ENCODE data around the gene PRKCA. TPM values are rescaled to one million over a fixed set of nuclear protein-coding genes. Genes with fewer than 3 reads are reported as not detected.
A peak's percentile ranks its signal among the peaks of the same experiment; 100 is the strongest.
"Not testable (repeated sequence)": the region's sequence is repeated elsewhere in the genome, so short reads cannot be mapped to it uniquely, and the experiment has no call there.

The PRKCA gene
- total RNA-seq, 2 experiments from 2014 or later = 78.4 to 79.7 TPM

DNA sequence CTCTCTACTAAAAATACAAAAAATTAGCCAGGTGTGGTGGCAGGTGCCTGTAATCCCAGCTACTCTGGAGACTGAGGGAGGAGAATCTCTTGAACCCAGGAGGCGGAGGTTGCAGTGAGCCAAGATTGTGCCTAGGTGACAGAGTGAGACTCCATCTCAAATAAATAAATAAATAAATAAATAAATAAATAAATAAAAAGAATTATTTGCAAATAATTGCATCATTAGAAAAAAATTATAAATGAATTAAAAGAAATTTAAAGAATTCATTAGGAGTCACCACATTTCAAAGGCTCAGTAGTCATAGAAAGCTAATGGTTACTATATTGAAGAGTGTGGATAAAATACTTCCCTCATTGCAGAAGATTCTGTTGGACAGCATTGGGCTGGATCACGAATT, 322.2 kb downstream of the PRKCA start:
- intact Hi-C loops (cut with micrococcal nuclease) = loop anchor here (2.0 kb wide), 1 partner anchor 370 kb away; no protein-coding TSS in a partner anchor
- H3K36me3 Mint-ChIP-seq (ENCODE audit: low read depth); H3K9me3 Mint-ChIP-seq; DNase-seq; CTCF ChIA-PET; H3K4me3 Mint-ChIP-seq; H3K27me3 Mint-ChIP-seq (ENCODE audit: low read depth); H3K27ac Mint-ChIP-seq: not testable (repeated sequence)
- H3K4me1 Mint-ChIP-seq (ENCODE audit: low read depth) = peaks cover 47% of the 10 kb centered on the region

DNA sequence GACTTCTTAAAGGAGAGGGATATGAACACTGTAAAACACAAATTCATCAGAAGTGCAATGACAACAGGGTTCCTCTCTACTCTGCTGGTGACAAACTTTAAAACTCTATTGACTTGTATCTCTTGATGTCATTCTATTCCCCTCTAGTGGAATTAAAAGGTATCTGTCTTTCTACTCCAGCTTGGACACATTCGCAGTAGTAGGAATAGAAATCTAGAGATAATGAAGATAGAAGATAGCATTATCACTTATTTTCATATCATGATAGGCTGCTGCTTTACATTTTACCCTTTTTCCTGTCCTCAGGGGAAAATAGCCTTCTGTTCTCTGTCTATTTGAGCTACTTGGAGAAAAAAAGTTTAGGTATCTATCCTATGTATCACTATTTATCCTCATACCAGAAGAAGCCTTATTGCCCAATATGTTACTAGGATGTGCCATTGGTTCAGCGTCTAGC, 322.9 kb downstream of the PRKCA start:
- Mint-ChIP-seq H3K27ac (no peak overlapping the region), H3K9me3 (no peaks in the 10 kb centered on the region), H3K36me3 (ENCODE audit: low read depth) (peaks cover 2% of the 10 kb centered on the region), H3K4me3 (no peak overlapping the region), H3K27me3 (ENCODE audit: low read depth) (no peaks in the 10 kb centered on the region), H3K4me1 (ENCODE audit: low read depth) (peaks cover 47% of the 10 kb centered on the region)
- intact Hi-C loops (cut with micrococcal nuclease) = loop anchor here (2.0 kb wide), 1 partner anchor 371 kb away; no protein-coding TSS in a partner anchor
- no peak for DNase-seq
- CTCF ChIA-PET = interaction anchor here (0.6 kb wide), 1 partner anchor 9 kb away, joined by 3 read pairs; no protein-coding TSS in a partner anchor

- H3K36me3 Mint-ChIP-seq (ENCODE audit: low read depth) = no peaks in the 10 kb centered on the region
- CTCF ChIA-PET = interaction anchor here (0.6 kb wide), 1 partner anchor 327 kb away, joined by 3 read pairs; no protein-coding TSS in a partner anchor
- intact Hi-C loops (cut with micrococcal nuclease) = no loop called here
- no peak overlapping the region for H3K4me3 Mint-ChIP-seq
- H3K9me3 Mint-ChIP-seq = no peaks in the 10 kb centered on the region
- no peaks in the 10 kb centered on the region for H3K27me3 Mint-ChIP-seq (ENCODE audit: low read depth)
- no peak overlapping the region for H3K27ac Mint-ChIP-seq
- no peak for DNase-seq
- H3K4me1 Mint-ChIP-seq (ENCODE audit: low read depth) = peaks cover 49% of the 10 kb centered on the region
These were observed 325.6 kb downstream of the PRKCA start for GRCh38 chr17:66627985-66628384.

GRCh38 chr17:66629762-66630161, 327.3 kb downstream of the PRKCA start:
- Mint-ChIP-seq H3K4me1 (ENCODE audit: low read depth) (peaks cover 54% of the 10 kb centered on the region), H3K9me3 (no peaks in the 10 kb centered on the region), H3K27me3 (ENCODE audit: low read depth) (no peaks in the 10 kb centered on the region), H3K36me3 (ENCODE audit: low read depth) (peaks cover under 1% of the 10 kb centered on the region), H3K4me3 (no peak overlapping the region), H3K27ac (no peak overlapping the region)
- intact Hi-C loops (cut with micrococcal nuclease) = loop anchor here (5.0 to 10.0 kb wide), 2 partner anchors 55 to 427 kb away; no protein-coding TSS in a partner anchor
- CTCF ChIA-PET = no interaction called here
- no peak for DNase-seq

GRCh38 chr17:66630379-66630778, 328.0 kb downstream of the PRKCA start:
- CTCF ChIA-PET = no interaction called here

DNA sequence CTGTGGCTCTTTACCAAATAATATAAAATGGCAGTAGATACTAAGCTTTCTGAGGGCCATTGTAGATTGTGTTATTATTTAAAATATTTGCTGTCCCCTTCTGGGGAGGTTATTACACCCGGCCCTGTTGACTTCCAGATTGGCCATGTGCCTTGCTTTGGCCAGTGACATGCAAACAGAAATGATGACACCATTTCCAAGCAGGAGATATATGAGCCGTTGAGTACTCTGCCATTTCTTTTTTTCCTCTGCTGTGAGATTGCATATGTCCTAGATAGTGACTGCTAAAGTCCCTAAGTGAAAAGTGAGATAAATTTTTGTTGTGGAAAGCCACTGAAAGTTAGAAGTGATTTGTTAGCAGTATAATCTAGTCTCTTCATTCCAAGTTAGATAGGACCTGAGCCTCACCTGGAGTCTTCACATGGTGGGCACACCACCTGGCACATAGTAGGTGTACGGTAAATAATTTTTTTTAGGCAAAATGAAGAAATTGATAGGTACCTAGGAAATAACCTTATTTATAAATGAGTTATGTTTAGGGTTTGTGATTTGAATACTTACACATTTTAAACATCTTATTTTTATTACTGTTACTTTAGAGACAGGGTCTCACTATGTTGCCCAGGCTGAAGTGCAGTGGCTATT, 328.5 kb downstream of the PRKCA start:
- DNase-seq = no peak
- no peaks in the 10 kb centered on the region for H3K27me3 Mint-ChIP-seq (ENCODE audit: low read depth)
- CTCF ChIA-PET = no interaction called here
- peaks cover 4% of the 10 kb centered on the region for H3K36me3 Mint-ChIP-seq (ENCODE audit: low read depth)
- peaks cover 57% of the 10 kb centered on the region for H3K4me1 Mint-ChIP-seq (ENCODE audit: low read depth)
- H3K9me3 Mint-ChIP-seq = no peaks in the 10 kb centered on the region
- H3K4me3 Mint-ChIP-seq = no peak overlapping the region
- intact Hi-C loops (cut with micrococcal nuclease) = loop anchor here (5.0 to 10.0 kb wide), 2 partner anchors 56 to 429 kb away; no protein-coding TSS in a partner anchor
- H3K27ac Mint-ChIP-seq = no peak overlapping the region

More at GRCh38 chr17:66630379-66630778, 328.0 kb downstream of the PRKCA start:
- H3K4me3 Mint-ChIP-seq = no peak overlapping the region
- H3K36me3 Mint-ChIP-seq (ENCODE audit: low read depth) = peaks cover 2% of the 10 kb centered on the region
- no peaks in the 10 kb centered on the region for H3K9me3 Mint-ChIP-seq
- H3K27me3 Mint-ChIP-seq (ENCODE audit: low read depth) = no peaks in the 10 kb centered on the region
- peaks cover 55% of the 10 kb centered on the region for H3K4me1 Mint-ChIP-seq (ENCODE audit: low read depth)
- DNase-seq = no peak
- intact Hi-C loops (cut with micrococcal nuclease) = loop anchor here (5.0 to 10.0 kb wide), 2 partner anchors 56 to 428 kb away; no protein-coding TSS in a partner anchor
- no peak overlapping the region for H3K27ac Mint-ChIP-seq

GRCh38 chr17:66632731-66633130, 330.3 kb downstream of the PRKCA start:
- Mint-ChIP-seq H3K36me3 (ENCODE audit: low read depth) (peaks cover 4% of the 10 kb centered on the region), H3K4me3 (no peak overlapping the region), H3K9me3 (no peaks in the 10 kb centered on the region), H3K27ac (no peak overlapping the region), H3K27me3 (ENCODE audit: low read depth) (no peaks in the 10 kb centered on the region), H3K4me1 (ENCODE audit: low read depth) (peaks cover 58% of the 10 kb centered on the region)
- no peak for DNase-seq
- intact Hi-C loops (cut with micrococcal nuclease) = loop anchor here (1.0 to 10.0 kb wide), 8 partner anchors 35 to 430 kb away; no protein-coding TSS in a partner anchor
- CTCF ChIA-PET = interaction anchor here (0.6 kb wide), 1 partner anchor 407 kb away, joined by 3 read pairs; no protein-coding TSS in a partner anchor

DNA sequence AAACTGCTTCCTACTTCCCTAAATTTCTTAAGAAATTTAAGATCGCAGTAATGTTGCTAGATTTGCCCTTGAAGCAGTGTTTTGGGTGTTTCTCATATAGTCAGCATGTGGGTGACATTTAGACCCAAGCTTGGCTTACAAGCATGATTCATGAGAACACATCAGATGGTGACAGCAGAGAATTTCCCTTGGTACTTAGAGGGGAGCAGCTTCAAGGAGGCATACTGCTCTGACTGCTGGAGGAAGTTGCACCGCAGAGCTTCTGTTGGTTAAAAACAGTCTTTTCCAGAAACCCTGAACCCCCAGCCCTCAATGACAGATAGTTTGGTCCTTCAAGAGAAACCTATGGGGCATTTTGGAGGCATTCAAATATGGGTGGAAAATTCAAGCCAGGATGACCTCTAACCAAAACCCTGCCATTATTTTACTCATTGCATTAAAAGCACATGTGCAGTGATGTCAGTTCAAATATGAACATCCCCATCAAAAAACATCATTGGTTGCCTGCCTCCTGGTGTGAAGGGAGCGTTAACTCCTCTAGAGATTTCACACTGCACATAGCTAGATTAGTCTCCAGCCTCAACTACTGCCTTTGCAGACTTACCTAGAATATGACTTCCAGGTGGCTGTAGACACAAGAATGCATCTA, 331.0 kb downstream of the PRKCA start:
- H3K9me3 Mint-ChIP-seq = no peaks in the 10 kb centered on the region
- no peaks in the 10 kb centered on the region for H3K27me3 Mint-ChIP-seq (ENCODE audit: low read depth)
- peak overlapping the region; percentile 44 for H3K27ac Mint-ChIP-seq
- CTCF ChIA-PET = interaction anchor here (0.6 kb wide), 1 partner anchor 8 kb away, joined by 3 read pairs; no protein-coding TSS in a partner anchor
- peaks cover 62% of the 10 kb centered on the region for H3K4me1 Mint-ChIP-seq (ENCODE audit: low read depth)
- peak; percentile 78 for DNase-seq
- H3K36me3 Mint-ChIP-seq (ENCODE audit: low read depth) = peaks cover 4% of the 10 kb centered on the region
- intact Hi-C loops (cut with micrococcal nuclease) = loop anchor here (1.0 to 10.0 kb wide), 8 partner anchors 34 to 431 kb away; no protein-coding TSS in a partner anchor
- no peak overlapping the region for H3K4me3 Mint-ChIP-seq

- no peak overlapping the region for H3K4me3 Mint-ChIP-seq
- DNase-seq = no peak
- no peaks in the 10 kb centered on the region for H3K27me3 Mint-ChIP-seq (ENCODE audit: low read depth)
- peaks cover 61% of the 10 kb centered on the region for H3K4me1 Mint-ChIP-seq (ENCODE audit: low read depth)
- H3K9me3 Mint-ChIP-seq = no peaks in the 10 kb centered on the region
- intact Hi-C loops (cut with micrococcal nuclease) = loop anchor here (5.0 to 10.0 kb wide), 2 partner anchors 59 to 432 kb away; no protein-coding TSS in a partner anchor
- H3K27ac Mint-ChIP-seq = no peak overlapping the region
- H3K36me3 Mint-ChIP-seq (ENCODE audit: low read depth) = peaks cover 4% of the 10 kb centered on the region
- CTCF ChIA-PET = interaction anchor here (0.6 kb wide), 1 partner anchor 9 kb away, joined by 3 read pairs; no protein-coding TSS in a partner anchor
These were observed 331.8 kb downstream of the PRKCA start for GRCh38 chr17:66634193-66634592.

DNA sequence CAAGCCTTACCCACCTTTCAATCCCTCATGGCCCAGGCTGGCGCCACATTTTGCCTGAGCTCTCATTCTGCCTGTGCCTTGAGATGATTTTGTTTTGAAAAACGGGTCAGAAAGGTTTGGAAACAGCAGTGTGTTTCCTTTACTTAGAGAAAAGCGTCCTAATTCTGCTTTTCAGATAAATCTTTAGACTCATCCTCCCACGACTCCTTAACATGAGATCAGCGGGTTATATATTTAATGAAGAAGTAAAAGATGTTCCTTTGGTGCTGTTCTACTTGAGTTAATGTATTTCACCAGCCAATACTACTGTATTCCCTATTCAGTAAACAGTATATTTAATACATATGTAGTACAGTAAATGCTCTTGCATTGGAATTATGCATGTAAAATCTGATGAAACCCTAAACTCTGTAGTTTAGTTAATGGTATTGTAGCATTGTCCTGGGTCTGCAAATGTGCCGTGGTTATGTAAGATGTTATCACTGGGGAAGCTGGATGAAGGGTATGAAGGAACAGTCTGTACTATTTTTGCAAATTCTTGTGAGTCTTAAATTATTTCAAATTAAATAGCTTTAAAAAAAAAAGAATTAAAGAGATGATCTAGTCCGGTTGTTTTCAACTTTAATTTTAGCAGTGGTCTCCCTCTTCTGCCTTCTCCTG, 333.1 kb downstream of the PRKCA start:
- DNase-seq = no peak
- no peak overlapping the region for H3K27ac Mint-ChIP-seq
- intact Hi-C loops (cut with micrococcal nuclease) = loop anchor here (10.0 kb wide), 1 partner anchor 61 kb away; no protein-coding TSS in a partner anchor
- H3K4me1 Mint-ChIP-seq (ENCODE audit: low read depth) = peaks cover 53% of the 10 kb centered on the region
- no peak overlapping the region for H3K4me3 Mint-ChIP-seq
- no peaks in the 10 kb centered on the region for H3K9me3 Mint-ChIP-seq
- no peaks in the 10 kb centered on the region for H3K27me3 Mint-ChIP-seq (ENCODE audit: low read depth)
- peaks cover 8% of the 10 kb centered on the region for H3K36me3 Mint-ChIP-seq (ENCODE audit: low read depth)
- CTCF ChIA-PET = no interaction called here

GRCh38 chr17:66636111-66636510, 333.7 kb downstream of the PRKCA start:
- intact Hi-C loops (cut with micrococcal nuclease) = loop anchor here (10.0 kb wide), 1 partner anchor 61 kb away; no protein-coding TSS in a partner anchor
- Mint-ChIP-seq H3K4me3 (no peak overlapping the region), H3K27ac (no peak overlapping the region), H3K27me3 (ENCODE audit: low read depth) (no peaks in the 10 kb centered on the region), H3K4me1 (ENCODE audit: low read depth) (peaks cover 47% of the 10 kb centered on the region), H3K36me3 (ENCODE audit: low read depth) (peaks cover 9% of the 10 kb centered on the region), H3K9me3 (no peaks in the 10 kb centered on the region)
- CTCF ChIA-PET = interaction anchor here (0.6 kb wide), 1 partner anchor 168 kb away, joined by 4 read pairs; no protein-coding TSS in a partner anchor
- DNase-seq = peak; percentile 52

DNA sequence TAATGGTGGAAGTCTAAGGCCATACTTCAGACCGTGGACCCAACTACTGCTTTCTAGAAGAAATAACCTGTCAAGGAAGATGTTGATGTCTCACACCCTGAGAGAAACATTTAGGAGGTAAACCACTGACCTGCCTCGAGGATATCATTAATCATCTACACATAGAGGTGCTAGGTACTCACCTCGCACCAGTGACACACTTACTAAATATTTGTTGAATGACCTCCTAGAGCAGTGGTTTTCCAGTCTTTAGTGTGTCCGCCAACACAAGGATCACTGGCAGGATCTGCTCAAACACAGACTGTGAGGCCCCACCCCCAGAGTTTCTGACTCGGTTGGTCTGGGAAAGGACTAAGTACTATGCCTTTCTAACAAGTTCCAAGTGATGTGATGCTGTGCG, 335.1 kb downstream of the PRKCA start:
- no peak for DNase-seq
- intact Hi-C loops (cut with micrococcal nuclease) = loop anchor here (10.0 kb wide), 1 partner anchor 63 kb away; no protein-coding TSS in a partner anchor
- H3K27ac Mint-ChIP-seq = no peak overlapping the region
- peaks cover 20% of the 10 kb centered on the region for H3K36me3 Mint-ChIP-seq (ENCODE audit: low read depth)
- H3K9me3 Mint-ChIP-seq = no peaks in the 10 kb centered on the region
- no peaks in the 10 kb centered on the region for H3K27me3 Mint-ChIP-seq (ENCODE audit: low read depth)
- H3K4me3 Mint-ChIP-seq = no peak overlapping the region
- H3K4me1 Mint-ChIP-seq (ENCODE audit: low read depth) = peaks cover 41% of the 10 kb centered on the region
- CTCF ChIA-PET = no interaction called here

Data from activated naive CD4-positive, alpha-beta T cell treated with anti-CD3 and anti-CD28 coated beads for 36 hours (primary cell).